ENCODE data around the gene GREB1.

GREB1 gene

GRCh38 chr2:11558214-11558886 lies 24.5 kb downstream of the GREB1 start:
- FAIRE-seq: no peak
- no peak for DNase-seq (ENCODE audit: extremely low spot score, insufficient read length, low read depth)

GRCh38 chr2:11559066-11559785 lies 25.4 kb downstream of the GREB1 start:
- FAIRE-seq: no peak

GRCh38 chr2:11559786-11560155 lies 25.9 kb downstream of the GREB1 start:
- DNase-seq (ENCODE audit: extremely low spot score, insufficient read length, low read depth) (no peak), FAIRE-seq (no peak)

More at GRCh38 chr2:11559066-11559785, 25.4 kb downstream of the GREB1 start:
- no peak for DNase-seq (ENCODE audit: extremely low spot score, insufficient read length, low read depth)

GRCh38 chr2:11560806-11561205 lies 27.0 kb downstream of the GREB1 start:
- FAIRE-seq: no peak
- no peak for DNase-seq (ENCODE audit: extremely low spot score, insufficient read length, low read depth)

GRCh38 chr2:11562011-11562410 lies 28.2 kb downstream of the GREB1 start:
- FAIRE-seq (no peak), DNase-seq (ENCODE audit: extremely low spot score, insufficient read length, low read depth) (no peak)

GRCh38 chr2:11562476-11562875 lies 28.6 kb downstream of the GREB1 start:
- FAIRE-seq (no peak), DNase-seq (ENCODE audit: extremely low spot score, insufficient read length, low read depth) (no peak)

- no peak for DNase-seq (ENCODE audit: extremely low spot score, insufficient read length, low read depth)
- no peak for FAIRE-seq
These were observed 30.2 kb downstream of the GREB1 start for GRCh38 chr2:11563784-11564666.

- no peak for FAIRE-seq
- no peak for DNase-seq (ENCODE audit: extremely low spot score, insufficient read length, low read depth)
These were observed 31.1 kb downstream of the GREB1 start for GRCh38 chr2:11564816-11565567.

GRCh38 chr2:11566383-11566782 lies 32.5 kb downstream of the GREB1 start:
- DNase-seq (ENCODE audit: extremely low spot score, insufficient read length, low read depth): no peak
- FAIRE-seq: no peak

- DNase-seq (ENCODE audit: extremely low spot score, insufficient read length, low read depth) (no peak), FAIRE-seq (no peak)
These were observed 33.8 kb downstream of the GREB1 start for GRCh38 chr2:11567631-11568031.

- DNase-seq (ENCODE audit: extremely low spot score, insufficient read length, low read depth) (no peak), FAIRE-seq (no peak)
These were observed 34.6 kb downstream of the GREB1 start for GRCh38 chr2:11568436-11568835.

GRCh38 chr2:11569636-11570035 lies 35.8 kb downstream of the GREB1 start:
- FAIRE-seq: no peak
- DNase-seq (ENCODE audit: extremely low spot score, insufficient read length, low read depth): no peak

- DNase-seq (ENCODE audit: extremely low spot score, insufficient read length, low read depth): no peak
These were observed 37.3 kb downstream of the GREB1 start for GRCh38 chr2:11571170-11571569.

GRCh38 chr2:11572996-11573395 lies 39.2 kb downstream of the GREB1 start:
- FAIRE-seq (no peak), DNase-seq (ENCODE audit: extremely low spot score, insufficient read length, low read depth) (no peak)

More at GRCh38 chr2:11571170-11571569, 37.3 kb downstream of the GREB1 start:
- no peak for FAIRE-seq

GRCh38 chr2:11573418-11574175 lies 39.8 kb downstream of the GREB1 start:
- DNase-seq (ENCODE audit: extremely low spot score, insufficient read length, low read depth): no peak

GRCh38 chr2:11574176-11575046 lies 40.6 kb downstream of the GREB1 start:
- DNase-seq (ENCODE audit: extremely low spot score, insufficient read length, low read depth) (no peak), FAIRE-seq (no peak)

More at GRCh38 chr2:11573418-11574175, 39.8 kb downstream of the GREB1 start:
- no peak for FAIRE-seq

- no peak for FAIRE-seq
- DNase-seq (ENCODE audit: extremely low spot score, insufficient read length, low read depth): no peak
These were observed 42.6 kb downstream of the GREB1 start for GRCh38 chr2:11576398-11576797.

GRCh38 chr2:11577101-11577883 lies 43.4 kb downstream of the GREB1 start:
- FAIRE-seq: no peak
- no peak for DNase-seq (ENCODE audit: extremely low spot score, insufficient read length, low read depth)

Data from GM18507 (cell line).